Urothelium cell line (cell line): ENCODE measurements around the gene CFAP61.
"Not testable (repeated sequence)": the region's sequence is repeated elsewhere in the genome, so short reads cannot be mapped to it uniquely, and the experiment has no call there.

Source experiments
- DNase-seq: peaks from one replicate; pipeline ENCODE4 v3.0.0; 2011; ENCODE audit warnings: low spot score, mixed read lengths
- FAIRE-seq: peaks from 2 replicates; lab custom pipeline; 2011; peaks lifted over from hg19 to GRCh38; lab: Jason Lieb, UNC

Gene CFAP61

GRCh38 chr20:20205141-20205861 lies 153.0 kb downstream of the CFAP61 start:
- FAIRE-seq, result no peak
- DNase-seq, result no peak

GRCh38 chr20:20205862-20206236 lies 153.5 kb downstream of the CFAP61 start:
- FAIRE-seq (no peak), DNase-seq (no peak)

DNA sequence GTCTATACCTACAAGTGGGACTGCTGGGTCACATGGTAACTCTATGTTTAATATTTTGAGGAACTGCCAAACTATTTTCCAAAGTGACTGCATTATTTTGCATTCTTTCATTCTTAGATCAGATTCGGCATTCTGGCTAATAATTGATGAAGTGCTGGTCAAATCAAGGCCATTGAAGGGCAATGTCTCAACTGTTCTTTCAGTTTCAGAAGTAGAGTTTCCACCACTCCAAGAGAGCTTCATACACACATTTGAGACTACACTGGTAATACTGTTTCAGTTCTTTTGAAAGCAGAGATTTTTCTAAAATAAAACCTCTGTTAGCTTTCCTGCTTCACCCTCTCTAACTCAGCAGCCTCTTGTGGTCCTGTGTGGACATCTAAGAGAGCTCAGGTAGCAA lies 154.5 kb downstream of the CFAP61 start:
- no peak for FAIRE-seq
- no peak for DNase-seq

- DNase-seq (no peak), FAIRE-seq (no peak)
Observed at GRCh38 chr20:20207291-20207690, 155.0 kb downstream of the CFAP61 start.

DNA sequence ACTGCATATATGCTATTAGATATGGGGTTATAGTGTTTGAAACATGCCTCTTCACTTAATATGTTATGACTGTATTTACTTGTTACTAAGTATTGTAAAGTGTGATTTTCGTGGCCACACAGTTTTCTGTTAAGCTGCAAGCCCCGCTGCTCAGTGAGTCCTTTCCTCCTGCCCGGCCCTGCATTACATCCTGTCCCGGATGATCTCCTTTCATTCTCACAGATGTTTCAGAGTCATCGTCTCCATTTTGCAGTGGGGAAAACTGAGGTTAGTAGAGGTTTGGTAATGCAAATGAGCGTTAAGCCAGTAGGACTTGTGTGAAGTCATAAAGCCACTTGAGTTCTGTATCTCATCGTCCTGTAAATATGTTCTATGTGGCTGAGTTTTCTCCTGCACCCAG lies 155.5 kb downstream of the CFAP61 start:
- FAIRE-seq (no peak), DNase-seq (no peak)

DNA sequence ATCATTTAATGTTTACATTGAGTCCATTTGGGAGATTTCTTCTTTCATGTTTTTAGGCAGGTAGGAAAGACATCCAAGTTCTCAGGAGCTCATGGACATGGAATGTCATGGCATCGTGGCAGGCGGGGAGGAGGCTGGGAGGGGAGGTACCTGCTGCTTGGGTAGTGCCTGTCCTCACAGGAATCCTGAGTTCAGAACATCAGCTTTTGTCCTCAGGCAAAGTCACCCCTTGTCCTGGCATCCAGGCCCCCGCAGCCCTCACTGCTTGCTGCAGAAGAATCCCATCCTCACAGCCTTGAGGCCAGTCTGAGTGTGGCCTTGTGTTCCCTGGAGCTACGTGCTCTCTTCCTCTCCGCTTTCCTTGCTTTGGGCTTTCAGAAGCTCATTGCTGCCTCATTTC lies 157.4 kb downstream of the CFAP61 start:
- FAIRE-seq, result no peak
- no peak for DNase-seq

- DNase-seq (no peak), FAIRE-seq (no peak)
Observed at GRCh38 chr20:20210327-20210726, 158.0 kb downstream of the CFAP61 start.

- FAIRE-seq (no peak), DNase-seq (no peak)
Observed at GRCh38 chr20:20210943-20211273, 158.6 kb downstream of the CFAP61 start.

DNA sequence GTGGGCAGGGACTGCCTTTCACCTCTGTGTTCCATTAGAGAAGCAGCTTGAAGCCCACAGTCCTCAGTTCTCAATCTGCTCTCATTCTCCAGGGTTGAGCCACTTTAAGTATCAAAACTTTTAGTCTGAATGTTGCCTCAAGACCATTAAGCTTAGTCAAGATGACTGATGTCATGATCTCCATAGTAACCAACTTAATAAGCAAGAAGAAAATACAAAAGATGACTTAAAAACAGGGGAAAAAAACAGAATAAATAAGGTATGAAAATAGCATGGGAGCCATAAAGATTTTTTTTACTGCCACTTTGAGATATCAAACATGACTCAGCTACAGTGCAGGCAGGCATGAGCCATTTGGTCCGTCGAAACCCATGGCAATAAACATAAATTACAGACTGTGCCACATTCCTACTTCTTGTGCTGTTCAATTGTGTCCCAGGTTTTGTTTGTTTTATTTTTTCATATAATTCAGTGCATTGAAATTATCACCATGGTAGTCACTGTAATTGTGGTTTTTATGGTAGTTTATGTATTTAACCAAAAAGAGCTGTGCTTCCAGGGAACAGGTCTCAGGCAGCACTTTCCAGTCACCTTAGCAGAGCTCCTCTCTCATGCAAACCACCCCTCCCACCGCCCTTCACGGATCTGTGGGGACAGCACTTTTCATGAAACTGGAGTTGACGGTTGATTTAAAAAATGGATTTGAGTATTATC lies 159.1 kb downstream of the CFAP61 start:
- peak; percentile 20 for DNase-seq
- no peak for FAIRE-seq

GRCh38 chr20:20211988-20212518 lies 159.7 kb downstream of the CFAP61 start:
- no peak for FAIRE-seq
- no peak for DNase-seq

DNA sequence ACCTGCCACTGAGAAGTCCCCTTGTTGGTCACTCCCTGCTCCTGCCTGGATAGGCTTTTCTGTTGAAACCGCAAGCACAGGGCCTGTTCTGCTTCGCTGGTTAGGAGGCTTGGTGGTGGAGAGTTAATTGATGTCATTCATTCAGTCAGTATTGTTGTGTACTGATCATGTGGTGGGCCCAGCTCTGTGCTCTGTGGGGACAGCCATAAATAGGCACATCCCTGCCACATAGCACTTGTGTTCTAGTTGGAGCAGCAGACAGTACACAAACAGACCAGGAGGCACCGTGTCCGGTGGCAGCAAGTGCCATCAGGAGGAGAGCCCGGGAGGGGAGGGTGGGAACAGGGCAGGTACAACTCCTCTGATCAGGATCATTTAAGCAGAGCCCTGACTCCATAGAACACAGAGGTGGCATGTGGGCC lies 160.4 kb downstream of the CFAP61 start:
- DNase-seq, result no peak
- FAIRE-seq, result no peak

DNA sequence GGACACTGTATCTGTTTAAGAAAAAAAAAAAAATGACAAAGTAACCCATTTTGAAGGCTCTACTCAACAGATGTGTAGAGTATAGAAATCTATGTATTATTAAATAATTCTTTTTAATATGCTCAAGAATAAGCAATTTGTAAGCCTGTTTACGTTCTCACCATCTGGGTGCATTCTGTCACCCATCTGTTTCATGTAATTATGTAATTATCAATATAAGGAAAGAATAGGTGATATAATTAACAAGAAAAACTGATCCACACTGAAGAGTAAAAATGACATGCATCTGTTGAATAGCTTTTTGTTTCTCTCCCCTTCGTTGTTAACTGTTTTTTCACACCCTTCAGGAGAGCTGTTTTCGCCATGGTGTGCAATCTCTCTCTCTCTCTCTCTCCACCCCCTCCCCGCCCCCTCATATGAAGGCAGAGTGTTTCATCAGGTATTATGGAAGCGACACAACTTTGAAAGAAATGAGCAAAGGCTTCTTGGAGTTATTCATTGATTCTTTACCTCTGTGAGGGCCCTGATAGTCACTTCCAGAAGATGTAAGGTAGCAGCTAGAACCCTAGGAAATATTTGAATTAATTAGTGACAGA lies 161.3 kb downstream of the CFAP61 start:
- no peak for DNase-seq
- no peak for FAIRE-seq

GRCh38 chr20:20214757-20215275 lies 162.5 kb downstream of the CFAP61 start:
- FAIRE-seq (no peak), DNase-seq (no peak)

DNA sequence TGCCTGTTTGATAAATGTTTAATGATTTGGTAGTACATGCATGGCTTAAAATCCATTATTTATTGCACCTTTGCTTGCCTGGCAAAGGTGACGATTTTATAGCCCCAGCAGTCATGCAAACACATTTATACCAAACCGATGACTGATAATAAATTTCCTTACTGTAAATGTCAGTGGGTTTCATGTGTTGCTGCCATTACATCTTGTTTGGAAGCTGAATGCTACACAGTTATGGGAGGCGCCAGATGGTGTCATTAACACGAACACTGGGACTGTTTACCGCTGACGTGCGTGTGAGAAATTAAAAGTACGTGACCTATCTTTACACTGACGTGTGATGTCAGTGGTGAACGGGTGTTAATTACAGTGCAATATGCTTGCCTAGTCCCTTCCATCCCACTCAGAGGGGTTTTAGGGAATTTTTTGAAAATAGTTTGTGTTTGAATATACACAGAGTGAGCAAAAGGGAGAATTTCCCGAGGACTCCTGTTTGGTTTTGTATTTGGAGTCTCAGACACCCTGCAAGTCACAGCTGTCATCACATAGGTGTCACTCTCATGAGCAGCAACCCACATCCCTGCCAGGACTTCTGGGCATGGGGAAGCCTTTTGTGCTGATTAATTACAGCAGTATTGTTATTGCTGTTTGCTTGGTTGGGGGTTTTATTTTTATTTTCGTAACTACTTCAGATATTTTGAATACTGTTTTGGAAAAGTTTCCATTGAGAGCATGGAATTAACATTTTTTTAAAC lies 163.8 kb downstream of the CFAP61 start:
- no peak for FAIRE-seq
- DNase-seq, result no peak

- FAIRE-seq (no peak), DNase-seq (no peak)
Observed at GRCh38 chr20:20216941-20217340, 164.6 kb downstream of the CFAP61 start.

- DNase-seq, result no peak
Observed at GRCh38 chr20:20217621-20218020, 165.3 kb downstream of the CFAP61 start.

DNA sequence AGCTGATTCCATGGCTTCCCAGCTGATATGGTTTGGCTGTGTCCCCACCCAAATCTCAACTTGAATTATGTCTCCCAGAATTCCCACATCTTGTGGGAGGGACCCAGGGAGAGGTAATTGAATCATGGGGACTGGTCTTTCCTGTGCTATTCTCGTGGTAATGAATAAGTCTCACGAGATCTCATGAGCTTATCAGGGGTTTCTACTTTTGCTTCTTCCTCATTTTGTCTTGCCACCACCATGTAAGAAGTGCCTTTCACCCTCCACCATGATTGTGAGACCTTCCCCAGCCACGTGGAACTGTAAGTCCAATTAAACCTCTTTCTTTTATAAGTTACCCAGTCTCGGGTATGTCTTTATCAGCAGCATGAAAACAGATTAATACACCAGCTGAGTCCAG lies 165.8 kb downstream of the CFAP61 start:
- DNase-seq, FAIRE-seq: not testable (repeated sequence)

More at GRCh38 chr20:20217621-20218020, 165.3 kb downstream of the CFAP61 start:
- FAIRE-seq, result no peak

GRCh38 chr20:20219016-20219415 lies 166.7 kb downstream of the CFAP61 start:
- DNase-seq, result no peak
- no peak for FAIRE-seq

- DNase-seq, result no peak
- no peak for FAIRE-seq
Observed at GRCh38 chr20:20220134-20220533, 167.8 kb downstream of the CFAP61 start.

DNA sequence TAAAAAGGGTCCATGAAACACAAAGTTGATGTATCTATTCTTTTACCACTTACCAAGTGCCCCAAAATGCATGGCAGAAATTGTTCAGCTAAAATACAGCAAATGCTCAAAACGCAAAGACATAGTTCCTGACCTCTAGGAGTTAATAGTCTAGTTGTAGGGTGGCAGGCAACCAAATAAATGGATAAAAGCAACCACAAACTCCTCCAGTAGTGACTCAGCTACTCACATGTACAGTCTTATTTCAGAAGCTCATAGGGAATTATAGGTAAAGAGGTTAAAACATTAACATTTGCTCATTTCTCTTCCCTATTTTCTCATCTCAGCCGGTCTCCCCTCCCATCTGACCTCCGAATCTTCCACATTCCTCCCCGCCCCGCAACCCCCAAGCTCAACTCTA lies 171.6 kb downstream of the CFAP61 start:
- DNase-seq, result no peak
- no peak for FAIRE-seq

- DNase-seq (no peak), FAIRE-seq (no peak)
Observed at GRCh38 chr20:20224806-20225205, 172.5 kb downstream of the CFAP61 start.
